GM21515 (cell line): ENCODE data around the gene MB.

Source experiments
- ATAC-seq: cut with Tn5 transposase; IDR thresholded peaks from one replicate; pipeline ENCODE4 v1.9.1; 2021; ENCODE audit not compliant: unreplicated experiment

Gene MB

GRCh38 chr22:35618427-35619223 lies 1.5 kb upstream of the MB start:
- no peak for ATAC-seq

DNA sequence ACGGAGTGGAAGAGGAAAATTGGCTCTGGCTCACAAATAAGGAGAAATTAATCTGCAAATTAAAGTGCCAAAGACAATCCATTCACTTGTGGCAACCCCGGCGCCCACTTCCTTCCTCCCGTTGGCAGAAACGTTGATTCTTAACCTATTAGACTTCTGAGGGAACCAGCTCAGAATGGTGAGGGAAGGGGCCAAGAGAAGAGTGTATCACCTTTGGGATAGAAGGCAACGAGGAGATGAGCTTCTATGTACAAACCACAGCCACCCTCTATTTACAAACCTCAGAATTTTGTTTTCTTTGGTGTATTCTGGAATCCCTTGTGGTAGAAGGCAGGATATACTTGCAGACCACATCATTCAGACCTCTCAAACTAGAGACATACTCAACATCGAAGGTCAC lies 1.1 kb downstream of the MB start:
- ATAC-seq, result no peak

GRCh38 chr22:35615156-35615555 lies 2.0 kb downstream of the MB start:
- no peak for ATAC-seq

DNA sequence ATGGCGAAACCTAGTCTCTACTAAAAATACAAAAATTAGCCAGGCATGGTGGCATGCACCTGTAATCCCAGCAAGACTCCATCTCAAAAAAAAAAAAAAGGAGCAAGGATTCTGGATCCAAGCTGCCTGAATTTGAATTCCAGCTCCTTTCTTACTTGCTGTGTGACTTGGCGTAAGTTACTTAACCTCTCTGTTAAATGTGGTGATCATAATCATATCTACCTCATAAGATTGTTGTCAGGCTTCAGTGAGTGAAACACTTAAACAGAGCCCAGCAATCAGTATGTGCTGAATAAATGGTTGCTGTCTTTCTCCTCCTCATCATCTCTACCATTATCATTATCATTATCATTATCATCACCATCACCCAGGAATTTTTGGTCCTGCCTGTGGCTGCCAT lies 2.7 kb downstream of the MB start:
- ATAC-seq, result no peak

DNA sequence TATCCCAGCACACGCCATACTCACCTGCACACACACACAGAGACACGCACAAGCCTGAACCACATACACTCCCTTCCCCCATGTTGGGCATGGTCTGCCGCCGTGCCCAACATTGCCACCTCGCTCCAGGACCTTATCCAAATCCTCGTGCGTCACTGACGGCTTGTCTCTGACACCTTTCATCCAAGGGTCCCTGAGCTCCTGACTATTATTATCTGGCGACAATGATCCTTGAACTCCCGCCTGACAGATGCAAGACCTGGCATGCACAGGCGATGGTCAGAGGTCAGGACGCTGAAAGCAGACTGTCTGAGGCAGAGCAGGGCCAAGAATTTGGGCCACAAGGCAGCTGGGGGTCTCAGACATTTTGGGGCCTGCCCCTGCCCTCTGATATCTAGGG lies 4.2 kb downstream of the MB start:
- ATAC-seq, result no peak

- no peak for ATAC-seq
Measured at GRCh38 chr22:35611891-35612576, 5.1 kb downstream of the MB start.

DNA sequence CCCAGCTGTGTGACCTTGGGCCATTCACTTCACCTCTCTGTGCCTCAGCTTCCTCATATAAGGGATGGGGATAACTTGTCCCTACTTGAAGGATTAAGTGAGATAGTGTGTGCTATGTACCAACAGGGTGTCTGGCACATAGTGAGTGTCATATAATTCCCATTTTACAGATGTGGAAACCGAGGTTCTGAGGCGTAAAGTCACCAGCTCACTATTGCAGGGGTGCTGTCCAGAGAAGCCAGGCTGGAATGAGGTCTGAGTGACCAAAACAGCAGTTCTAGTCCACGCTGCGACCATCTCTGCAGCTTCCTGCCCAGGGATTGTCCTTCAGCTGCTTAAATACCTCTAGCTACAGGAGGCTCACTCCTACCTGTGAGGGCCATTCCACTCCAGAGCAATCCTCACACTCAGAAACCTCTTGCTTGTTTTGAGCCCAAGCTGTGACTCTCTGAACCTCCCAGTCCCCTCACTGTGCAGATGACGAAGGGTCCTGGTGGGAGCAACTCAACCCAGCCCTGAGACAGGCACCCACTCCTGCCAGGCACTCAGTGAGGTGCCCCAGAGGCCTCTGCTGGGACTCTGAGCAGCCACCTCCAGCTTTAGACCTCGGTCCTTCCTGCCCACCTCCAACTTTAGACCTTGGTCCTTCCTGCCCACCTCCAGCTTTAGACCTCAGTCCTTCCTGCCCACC lies 5.8 kb downstream of the MB start:
- ATAC-seq, result no peak

DNA sequence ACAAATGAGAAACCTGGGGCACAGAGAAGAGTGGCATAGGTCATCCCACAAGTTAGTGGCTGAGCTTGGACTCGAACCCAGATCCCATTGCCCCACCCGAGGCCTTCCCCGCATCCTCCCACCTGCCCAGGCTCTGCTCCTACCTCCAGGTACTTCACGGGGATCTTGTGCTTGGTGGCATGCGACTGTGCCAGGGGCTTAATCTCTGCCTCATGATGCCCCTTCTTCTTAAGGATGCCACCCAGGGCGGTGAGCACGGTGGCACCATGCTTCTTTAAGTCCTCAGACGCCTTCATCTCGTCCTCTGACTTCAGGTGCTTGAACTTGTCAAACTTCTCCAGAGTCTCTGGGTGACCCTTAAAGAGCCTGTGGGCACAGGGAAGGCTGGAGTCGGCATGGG lies 6.4 kb downstream of the MB start:
- ATAC-seq, result no peak

DNA sequence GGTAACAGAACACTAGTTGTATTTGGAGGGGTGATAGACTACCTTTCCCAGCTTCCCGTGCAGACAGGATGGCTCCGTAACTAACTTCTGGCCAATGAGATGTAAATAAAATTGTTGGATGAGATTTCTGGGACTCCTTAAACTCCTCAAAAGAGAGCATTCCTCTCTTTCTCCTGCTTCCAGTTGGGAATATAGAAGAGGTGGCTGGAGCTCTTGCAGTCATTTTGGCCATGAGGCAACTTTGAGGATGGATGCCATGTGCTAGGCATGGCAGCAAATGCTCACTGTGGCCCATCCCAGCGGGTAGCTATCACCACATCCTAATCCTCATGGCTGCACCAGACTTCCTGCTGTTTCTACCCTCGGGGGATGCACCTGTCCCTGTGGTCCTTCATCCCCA lies 7.4 kb downstream of the MB start:
- no peak for ATAC-seq

DNA sequence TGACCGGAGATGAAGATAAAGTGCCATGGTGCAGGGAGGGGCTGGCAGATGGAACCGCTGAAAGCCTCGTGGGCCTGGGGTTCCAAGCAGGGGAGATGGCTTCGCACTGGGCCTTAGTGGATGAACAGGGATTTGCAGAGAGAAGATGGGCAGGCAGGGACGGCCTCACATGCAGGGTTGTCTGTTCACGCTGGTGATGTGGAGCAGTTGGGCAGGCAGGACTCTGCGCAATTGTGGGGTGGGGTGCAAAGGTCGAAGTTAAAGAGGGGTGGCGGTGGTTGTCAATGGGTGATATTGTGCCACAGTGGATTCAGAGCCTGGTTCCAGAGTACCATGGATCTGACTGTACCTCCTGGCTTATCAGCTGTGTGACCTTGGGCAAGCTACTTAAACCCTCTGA lies 7.9 kb downstream of the MB start:
- no peak for ATAC-seq

GRCh38 chr22:35608088-35608487 lies 9.0 kb downstream of the MB start:
- no peak for ATAC-seq

DNA sequence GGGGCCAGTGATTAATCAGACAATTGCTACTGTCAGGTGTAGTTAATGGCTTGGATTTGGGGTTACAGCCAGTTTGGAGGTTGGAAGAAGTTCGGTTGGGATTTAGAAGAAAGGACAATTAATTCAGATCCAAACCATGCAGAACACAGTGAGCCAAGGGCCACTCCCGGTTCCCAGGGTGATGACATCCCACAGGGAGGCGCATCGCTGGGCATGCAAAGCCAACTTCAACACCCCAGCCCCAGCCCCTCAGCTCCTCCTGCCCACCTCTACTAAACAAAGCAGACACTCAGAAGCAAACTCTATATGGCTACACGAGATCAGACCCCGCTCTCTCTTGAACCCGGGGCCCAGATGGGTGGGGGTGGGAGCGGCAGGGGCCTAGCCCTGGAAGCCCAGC lies 10.2 kb downstream of the MB start:
- no peak for ATAC-seq

DNA sequence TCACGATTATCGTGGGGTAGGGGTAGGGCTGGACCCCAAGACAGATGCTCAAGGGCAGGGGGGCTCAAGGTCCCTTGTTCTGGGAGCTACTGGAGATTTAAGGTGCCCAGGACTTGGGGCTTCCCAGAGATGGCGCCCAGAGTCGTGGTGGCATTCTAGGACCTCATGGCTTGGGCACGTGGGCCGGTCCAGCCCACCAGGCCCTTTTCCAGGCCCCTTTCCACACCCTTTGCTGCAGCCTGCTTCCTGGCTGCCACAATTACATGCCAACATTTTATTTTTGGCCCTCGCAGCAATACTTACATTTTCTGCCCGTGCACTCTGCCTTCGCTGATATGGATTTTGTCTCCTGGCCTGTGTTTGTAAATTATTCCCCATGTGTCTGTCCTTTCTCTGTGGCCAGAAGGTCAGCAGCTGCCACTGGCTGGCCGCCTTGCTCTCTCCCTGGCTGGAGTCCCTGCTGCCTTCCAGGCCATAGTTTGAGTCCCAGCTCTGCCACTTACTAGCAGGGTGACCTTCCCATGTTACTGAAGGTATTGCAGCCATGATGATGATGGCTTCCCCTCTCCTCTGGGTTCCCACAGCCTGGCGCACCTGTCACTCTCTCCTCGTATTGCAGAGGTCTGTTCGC lies 11.2 kb downstream of the MB start:
- no peak for ATAC-seq

DNA sequence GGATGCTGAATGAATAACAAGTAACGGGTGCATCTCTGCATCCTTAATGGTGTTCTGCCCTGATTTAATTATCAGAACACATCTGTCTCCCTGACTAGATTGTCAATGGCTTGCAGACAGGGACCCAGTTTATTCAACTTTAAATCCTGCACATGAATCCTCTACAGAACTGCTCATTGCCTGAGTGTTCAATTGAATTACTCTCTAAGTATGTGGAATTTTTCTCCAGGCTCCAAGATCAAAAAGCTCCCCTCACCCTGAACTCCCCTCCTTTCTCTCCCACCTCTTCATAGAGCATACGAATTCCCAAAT lies 11.8 kb downstream of the MB start:
- no peak for ATAC-seq

DNA sequence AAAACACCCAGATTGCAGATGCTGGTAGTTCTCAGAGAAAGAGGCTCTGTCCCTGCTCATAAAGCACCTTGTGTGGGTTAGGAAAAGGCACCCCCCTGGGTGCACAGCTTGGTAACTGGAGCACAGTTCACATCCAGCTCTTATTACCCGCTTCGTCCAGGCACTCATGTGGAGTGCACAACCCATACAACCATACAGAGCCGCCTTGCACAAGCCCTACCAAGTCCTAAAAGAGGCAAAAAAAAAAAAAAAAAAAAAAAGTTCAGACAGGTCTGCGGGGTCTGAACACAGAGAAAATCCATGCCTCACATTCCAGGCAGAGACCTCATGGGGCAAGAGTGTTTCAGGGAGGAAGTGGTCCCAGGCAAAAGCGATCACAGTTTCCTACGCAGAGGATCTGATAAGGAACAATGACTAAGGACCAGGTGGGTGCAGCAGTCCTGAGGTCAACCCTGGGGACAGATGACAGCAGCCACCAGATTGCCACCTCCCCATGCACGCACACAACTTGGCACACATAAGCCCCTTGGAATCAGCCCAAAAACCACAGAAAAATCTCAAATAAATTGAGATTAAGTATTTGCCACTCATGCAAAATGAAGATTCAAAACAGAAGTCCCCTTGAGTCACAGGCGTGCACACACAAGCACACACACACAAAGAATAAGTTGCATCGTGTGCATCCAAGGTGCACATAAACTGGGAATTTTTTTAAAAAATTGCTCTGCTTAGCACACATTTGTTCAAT lies 12.3 kb downstream of the MB start:
- no peak for ATAC-seq

DNA sequence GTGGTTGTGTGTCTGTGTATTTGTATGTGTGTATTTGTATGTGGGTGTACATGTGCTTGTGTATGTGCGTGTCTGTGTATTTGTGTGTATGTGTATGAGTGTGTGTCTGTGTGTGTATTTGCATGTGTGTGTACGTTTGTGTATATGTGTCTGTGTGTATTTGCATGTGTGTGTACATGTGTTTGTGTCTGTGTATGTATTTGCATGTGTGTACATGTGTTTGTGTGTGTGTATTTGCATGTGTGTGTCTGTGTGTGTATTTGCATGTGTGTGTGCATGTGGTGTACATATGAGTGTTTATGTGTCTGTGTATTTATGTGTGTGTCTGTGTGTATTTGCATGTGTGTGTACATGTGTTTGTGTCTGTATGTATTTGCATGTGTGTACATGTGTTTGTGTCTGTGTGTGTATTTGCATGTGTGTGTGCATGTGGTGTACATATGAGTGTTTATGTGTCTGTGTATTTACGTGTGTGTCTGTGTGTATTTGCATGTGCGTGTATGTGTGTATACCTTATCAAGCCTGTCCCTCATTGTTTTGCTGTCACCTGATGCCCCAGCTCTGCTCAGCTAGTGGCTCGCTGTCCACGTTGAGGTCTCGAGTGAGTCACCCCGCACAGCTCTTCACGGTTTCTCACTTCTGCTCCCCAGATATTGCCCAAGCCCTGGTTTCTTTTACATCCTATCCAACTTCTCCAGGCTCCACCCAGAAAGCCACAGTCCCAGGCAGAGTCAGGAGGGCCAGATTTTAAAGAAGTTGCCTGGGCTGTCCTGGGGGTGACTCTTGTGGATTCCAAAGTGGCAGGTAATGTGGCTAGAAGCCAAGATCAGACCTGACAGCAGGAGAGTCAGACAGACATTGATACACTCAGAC lies 15.2 kb downstream of the MB start:
- no peak for ATAC-seq

GRCh38 chr22:35601013-35601580 lies 16.0 kb downstream of the MB start:
- ATAC-seq, result no peak

DNA sequence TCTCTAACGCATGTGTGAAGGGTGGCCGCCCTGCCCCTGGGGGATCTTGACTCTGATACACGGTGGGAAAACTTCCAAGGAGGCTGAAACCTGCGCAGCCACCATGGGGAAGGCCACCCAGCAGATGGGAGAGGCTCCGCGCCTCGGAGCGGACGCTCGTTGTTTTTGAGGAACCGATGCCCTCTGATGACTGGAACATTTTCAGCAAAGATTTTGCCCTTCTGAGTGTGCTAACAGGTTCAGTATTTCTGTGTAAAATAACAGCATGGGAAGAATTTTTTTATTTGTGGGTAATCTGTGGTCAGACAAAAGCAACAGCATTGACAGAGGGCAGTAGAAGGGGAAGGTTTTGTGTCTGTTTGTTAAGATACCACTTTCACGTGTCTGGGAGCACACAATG lies 16.7 kb downstream of the MB start:
- no peak for ATAC-seq

GRCh38 chr22:35599364-35599763 lies 17.8 kb downstream of the MB start:
- ATAC-seq, result no peak

DNA sequence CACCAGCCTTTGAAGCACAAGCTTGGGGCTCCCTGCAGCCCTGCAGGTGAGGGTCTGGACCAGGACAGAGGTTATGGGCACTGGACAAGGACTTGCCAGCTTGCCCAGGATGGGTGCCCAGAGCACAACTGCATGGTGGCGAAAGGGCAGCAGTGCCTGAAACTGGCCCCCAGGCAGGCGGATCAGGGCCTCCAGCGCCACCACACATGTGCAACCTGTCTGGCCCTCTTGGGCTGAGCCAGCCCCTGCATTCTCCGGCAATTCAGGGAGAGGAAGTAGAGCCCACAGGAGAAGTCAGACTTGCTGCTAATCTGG lies 18.8 kb downstream of the MB start:
- ATAC-seq, result no peak
